Activated T-helper 17 cell treated with anti-CD3 and anti-CD28 coated beads, Interleukin-2, amount 50 U/mL, for 72 hours (primary cell): Measurements from ENCODE around the gene SRCIN1. TPM values are rescaled to one million over a fixed set of nuclear protein-coding genes. Genes with fewer than 3 reads are reported as not detected.
"Not testable (repeated sequence)": the region's sequence is repeated elsewhere in the genome, so short reads cannot be mapped to it uniquely, and the experiment has no call there.

Source experiments
- ATAC-seq: fragments of 150-1000 bp; cut with Tn5 transposase; replicated peaks from 2 replicates; pipeline ENCODE4 v1.10.0; 2021; ENCODE audit warnings: mild to moderate bottlenecking, moderate library complexity
- H3K27ac Mint-ChIP-seq: one replicate; pipeline ENCODE4 v1.8.0; 2022; ENCODE audit warnings: mixed read lengths
- H3K27me3 Mint-ChIP-seq: one replicate; pipeline ENCODE4 v1.8.0; 2022; ENCODE audit warnings: mixed read lengths
- H3K36me3 Mint-ChIP-seq: one replicate; pipeline ENCODE4 v1.8.0; 2022; ENCODE audit warnings: low read depth, mild to moderate bottlenecking, mixed read lengths
- H3K4me1 Mint-ChIP-seq: one replicate; pipeline ENCODE4 v1.8.0; 2022; ENCODE audit warnings: mixed read lengths
- H3K4me3 Mint-ChIP-seq: one replicate; pipeline ENCODE4 v1.8.0; 2022; ENCODE audit warnings: mild to moderate bottlenecking, mixed read lengths
- H3K9me3 Mint-ChIP-seq: one replicate; pipeline ENCODE4 v1.8.0; 2022; ENCODE audit warnings: mixed read lengths
- total RNA-seq, 2 donors: library from RNA; stranded (reverse); gene quantifications; one replicate each; pipeline ENCODE4 v1.2.3, GENCODE V29; 2022

The SRCIN1 gene
- under 1 TPM in 1 of 2 donors, not detected in 1; 0.71 TPM for total RNA-seq

- H3K4me1 Mint-ChIP-seq: peaks cover 3% of the 10 kb centered on the region
- peaks cover 50% of the 10 kb centered on the region for H3K27me3 Mint-ChIP-seq
- H3K36me3 Mint-ChIP-seq: no peaks in the 10 kb centered on the region
- peak; percentile 60 for ATAC-seq
- no peak within 1 kb of the TSS for H3K27ac Mint-ChIP-seq
- H3K9me3 Mint-ChIP-seq: no peaks in the 10 kb centered on the region
- peak within 1 kb of the TSS; percentile 60 for H3K4me3 Mint-ChIP-seq
These were observed at the start of gene SRCIN1 for GRCh38 chr17:38605841-38606645. TSS of gene SRCIN1 (minus strand) at chr17:38605952. CDS start at chr17:38605705, 247 bp downstream.

GRCh38 chr17:38654411-38655398 lies 49.0 kb upstream of the SRCIN1 start:
- no peaks in the 10 kb centered on the region for H3K4me1 Mint-ChIP-seq
- peaks cover 29% of the 10 kb centered on the region for H3K27me3 Mint-ChIP-seq
- peak overlapping the region; percentile 48 for H3K4me3 Mint-ChIP-seq
- ATAC-seq: peak; percentile 52
- no peaks in the 10 kb centered on the region for H3K9me3 Mint-ChIP-seq
- H3K36me3 Mint-ChIP-seq: no peaks in the 10 kb centered on the region
- H3K27ac Mint-ChIP-seq: no peak overlapping the region

- Mint-ChIP-seq H3K27me3 (peaks cover 28% of the 10 kb centered on the region), H3K4me3 (peak overlapping the region; percentile 48), H3K36me3 (no peaks in the 10 kb centered on the region), H3K4me1 (no peaks in the 10 kb centered on the region), H3K9me3 (no peaks in the 10 kb centered on the region), H3K27ac (no peak overlapping the region)
- no peak for ATAC-seq
These were observed 47.9 kb upstream of the SRCIN1 start for GRCh38 chr17:38653679-38654078.

- H3K4me3 Mint-ChIP-seq: no peak overlapping the region
- H3K36me3 Mint-ChIP-seq: no peaks in the 10 kb centered on the region
These were observed 47.5 kb upstream of the SRCIN1 start for GRCh38 chr17:38653230-38653629.

GRCh38 chr17:38650653-38651173 lies 45.0 kb upstream of the SRCIN1 start:
- not testable (repeated sequence) for H3K9me3 Mint-ChIP-seq, H3K4me3 Mint-ChIP-seq, H3K36me3 Mint-ChIP-seq, H3K4me1 Mint-ChIP-seq, ATAC-seq, H3K27ac Mint-ChIP-seq
- peaks cover 13% of the 10 kb centered on the region for H3K27me3 Mint-ChIP-seq

More at GRCh38 chr17:38653230-38653629, 47.5 kb upstream of the SRCIN1 start:
- no peak for ATAC-seq
- Mint-ChIP-seq H3K27me3 (peaks cover 23% of the 10 kb centered on the region), H3K9me3 (no peaks in the 10 kb centered on the region), H3K27ac (no peak overlapping the region), H3K4me1 (no peaks in the 10 kb centered on the region)

- Mint-ChIP-seq H3K36me3 (no peaks in the 10 kb centered on the region), H3K27ac (no peak overlapping the region), H3K4me1 (no peaks in the 10 kb centered on the region), H3K9me3 (no peaks in the 10 kb centered on the region), H3K4me3 (no peak overlapping the region), H3K27me3 (peaks cover 23% of the 10 kb centered on the region)
- no peak for ATAC-seq
These were observed 32.2 kb upstream of the SRCIN1 start for GRCh38 chr17:38637951-38638350.

GRCh38 chr17:38636054-38636453 lies 30.3 kb upstream of the SRCIN1 start:
- no peak overlapping the region for H3K27ac Mint-ChIP-seq
- ATAC-seq: no peak
- peaks cover 23% of the 10 kb centered on the region for H3K27me3 Mint-ChIP-seq
- H3K4me1 Mint-ChIP-seq: no peaks in the 10 kb centered on the region
- H3K4me3 Mint-ChIP-seq: no peak overlapping the region
- no peaks in the 10 kb centered on the region for H3K9me3 Mint-ChIP-seq
- no peaks in the 10 kb centered on the region for H3K36me3 Mint-ChIP-seq

GRCh38 chr17:38632334-38632733 lies 26.6 kb upstream of the SRCIN1 start:
- no peaks in the 10 kb centered on the region for H3K36me3 Mint-ChIP-seq
- no peak for ATAC-seq
- no peak overlapping the region for H3K27ac Mint-ChIP-seq
- H3K9me3 Mint-ChIP-seq: no peaks in the 10 kb centered on the region
- peaks cover 19% of the 10 kb centered on the region for H3K27me3 Mint-ChIP-seq
- no peaks in the 10 kb centered on the region for H3K4me1 Mint-ChIP-seq
- no peak overlapping the region for H3K4me3 Mint-ChIP-seq

- ATAC-seq: no peak
- no peak overlapping the region for H3K4me3 Mint-ChIP-seq
- H3K9me3 Mint-ChIP-seq: no peaks in the 10 kb centered on the region
- no peak overlapping the region for H3K27ac Mint-ChIP-seq
- no peaks in the 10 kb centered on the region for H3K36me3 Mint-ChIP-seq
- peaks cover 6% of the 10 kb centered on the region for H3K27me3 Mint-ChIP-seq
- H3K4me1 Mint-ChIP-seq: no peaks in the 10 kb centered on the region
These were observed 22.7 kb upstream of the SRCIN1 start for GRCh38 chr17:38628441-38628840.

- Mint-ChIP-seq H3K4me1 (no peaks in the 10 kb centered on the region), H3K9me3 (no peaks in the 10 kb centered on the region), H3K4me3 (no peak overlapping the region), H3K36me3 (no peaks in the 10 kb centered on the region), H3K27me3 (peaks cover 6% of the 10 kb centered on the region), H3K27ac (no peak overlapping the region)
- ATAC-seq: no peak
These were observed 22.2 kb upstream of the SRCIN1 start for GRCh38 chr17:38627957-38628356.

GRCh38 chr17:38626606-38627226 lies 21.0 kb upstream of the SRCIN1 start:
- H3K27me3 Mint-ChIP-seq: peaks cover 14% of the 10 kb centered on the region
- H3K27ac Mint-ChIP-seq, ATAC-seq, H3K36me3 Mint-ChIP-seq, H3K9me3 Mint-ChIP-seq, H3K4me3 Mint-ChIP-seq, H3K4me1 Mint-ChIP-seq: not testable (repeated sequence)

GRCh38 chr17:38625482-38625881 lies 19.7 kb upstream of the SRCIN1 start:
- Mint-ChIP-seq H3K27ac (no peak overlapping the region), H3K36me3 (no peaks in the 10 kb centered on the region), H3K4me3 (peak overlapping the region; percentile 34), H3K27me3 (peaks cover 22% of the 10 kb centered on the region), H3K9me3 (no peaks in the 10 kb centered on the region), H3K4me1 (no peaks in the 10 kb centered on the region)
- no peak for ATAC-seq

GRCh38 chr17:38624782-38625355 lies 19.1 kb upstream of the SRCIN1 start:
- not testable (repeated sequence) for H3K27ac Mint-ChIP-seq, H3K36me3 Mint-ChIP-seq, H3K4me1 Mint-ChIP-seq, H3K9me3 Mint-ChIP-seq
- peak; percentile 95 for ATAC-seq
- H3K27me3 Mint-ChIP-seq: peaks cover 22% of the 10 kb centered on the region
- peak overlapping the region; percentile 34 for H3K4me3 Mint-ChIP-seq

GRCh38 chr17:38621538-38621937 lies 15.8 kb upstream of the SRCIN1 start:
- H3K36me3 Mint-ChIP-seq: no peaks in the 10 kb centered on the region
- no peak overlapping the region for H3K4me3 Mint-ChIP-seq
- no peak for ATAC-seq
- H3K27ac Mint-ChIP-seq: no peak overlapping the region
- H3K4me1 Mint-ChIP-seq: no peaks in the 10 kb centered on the region
- H3K9me3 Mint-ChIP-seq: no peaks in the 10 kb centered on the region
- peaks cover 26% of the 10 kb centered on the region for H3K27me3 Mint-ChIP-seq
